ENCODE measurements around the gene SMDT1.
"Not testable (repeated sequence)": the region's sequence is repeated elsewhere in the genome, so short reads cannot be mapped to it uniquely, and the experiment has no call there.

Gene SMDT1

GRCh38 chr22:42115420-42115830, 35.9 kb downstream of the SMDT1 start:
- not testable (repeated sequence) for DNase-seq

GRCh38 chr22:42116848-42117424, 37.4 kb downstream of the SMDT1 start:
- DNase-seq: no peak

GRCh38 chr22:42120231-42121021, 40.9 kb downstream of the SMDT1 start:
- not testable (repeated sequence) for DNase-seq

GRCh38 chr22:42123529-42123928, 44.0 kb downstream of the SMDT1 start:
- not testable (repeated sequence) for DNase-seq

GRCh38 chr22:42127606-42128005, 48.1 kb downstream of the SMDT1 start:
- no peak for DNase-seq

- not testable (repeated sequence) for DNase-seq
These were observed 48.5 kb downstream of the SMDT1 start for GRCh38 chr22:42128007-42128406.

GRCh38 chr22:42128776-42129694, 49.5 kb downstream of the SMDT1 start:
- DNase-seq: not testable (repeated sequence)

- DNase-seq: not testable (repeated sequence)
These were observed 50.7 kb downstream of the SMDT1 start for GRCh38 chr22:42130182-42130581.

- DNase-seq: not testable (repeated sequence)
These were observed 51.3 kb downstream of the SMDT1 start, which contains the start of gene CYP2D6 for GRCh38 chr22:42130639-42131431. Gene CYP2D6, minus strand, starts transcription at chr22:42130810. Its CDS starts 19 bp downstream, at chr22:42130791.

GRCh38 chr22:42131562-42131961, 52.1 kb downstream of the SMDT1 start:
- no peak for DNase-seq

- DNase-seq: no peak
These were observed 53.0 kb downstream of the SMDT1 start for GRCh38 chr22:42132457-42132856.
